ENCODE results near the gene NCK1.

DNA sequence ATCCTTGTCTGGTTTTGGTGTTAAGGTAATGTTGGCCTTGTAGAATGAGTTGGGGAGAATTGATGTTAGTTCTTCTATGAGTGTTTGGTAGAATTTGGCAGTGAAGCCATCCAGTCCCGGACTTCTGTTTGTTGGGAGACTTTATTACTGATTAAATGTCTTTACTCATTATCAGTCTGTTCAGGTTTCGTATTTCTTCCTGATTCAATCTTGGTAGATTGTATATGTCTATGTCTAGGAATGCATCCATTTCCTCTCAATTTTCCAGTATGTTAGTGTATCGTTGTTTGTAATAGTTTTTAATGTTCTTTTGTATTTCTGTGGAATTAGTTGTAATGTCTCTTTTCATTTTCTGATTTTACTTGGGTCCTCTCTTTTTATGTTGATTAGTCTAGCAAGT is 39.4 kb downstream of the NCK1 start:
- TF ChIP-seq, protein P1, sequence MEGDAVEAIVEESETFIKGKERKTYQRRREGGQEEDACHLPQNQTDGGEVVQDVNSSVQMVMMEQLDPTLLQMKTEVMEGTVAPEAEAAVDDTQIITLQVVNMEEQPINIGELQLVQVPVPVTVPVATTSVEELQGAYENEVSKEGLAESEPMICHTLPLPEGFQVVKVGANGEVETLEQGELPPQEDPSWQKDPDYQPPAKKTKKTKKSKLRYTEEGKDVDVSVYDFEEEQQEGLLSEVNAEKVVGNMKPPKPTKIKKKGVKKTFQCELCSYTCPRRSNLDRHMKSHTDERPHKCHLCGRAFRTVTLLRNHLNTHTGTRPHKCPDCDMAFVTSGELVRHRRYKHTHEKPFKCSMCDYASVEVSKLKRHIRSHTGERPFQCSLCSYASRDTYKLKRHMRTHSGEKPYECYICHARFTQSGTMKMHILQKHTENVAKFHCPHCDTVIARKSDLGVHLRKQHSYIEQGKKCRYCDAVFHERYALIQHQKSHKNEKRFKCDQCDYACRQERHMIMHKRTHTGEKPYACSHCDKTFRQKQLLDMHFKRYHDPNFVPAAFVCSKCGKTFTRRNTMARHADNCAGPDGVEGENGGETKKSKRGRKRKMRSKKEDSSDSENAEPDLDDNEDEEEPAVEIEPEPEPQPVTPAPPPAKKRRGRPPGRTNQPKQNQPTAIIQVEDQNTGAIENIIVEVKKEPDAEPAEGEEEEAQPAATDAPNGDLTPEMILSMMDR (IDR thresholded peaks at IDR 0.05; ENCODE audit: low read depth, low read length), result no peak
- no peak for TF ChIP-seq MYC (IDR thresholded peaks at IDR 0.05; ENCODE audit: low read depth, low read length)
- no peak for TF ChIP-seq POLR2A (IDR thresholded peaks at IDR 0.05; ENCODE audit: extremely low read depth, insufficient read length)
- TF ChIP-seq, protein P2, sequence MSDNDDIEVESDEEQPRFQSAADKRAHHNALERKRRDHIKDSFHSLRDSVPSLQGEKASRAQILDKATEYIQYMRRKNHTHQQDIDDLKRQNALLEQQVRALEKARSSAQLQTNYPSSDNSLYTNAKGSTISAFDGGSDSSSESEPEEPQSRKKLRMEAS (IDR thresholded peaks at IDR 0.05; ENCODE audit: low read depth, low read length), result no peak
